ENCODE results near the gene DCLK2.

Gene DCLK2

GRCh38 chr4:150258569-150258968 lies 180.3 kb downstream of the DCLK2 start:
- DNase-seq (ENCODE audit: insufficient read length, low spot score): no peak
- no peak for TF ChIP-seq POLR2A (IDR thresholded peaks at IDR 0.05; ENCODE audit: low read depth, low read length)
- FAIRE-seq: no peak

GRCh38 chr4:150259861-150260567 lies 181.8 kb downstream of the DCLK2 start:
- DNase-seq (ENCODE audit: insufficient read length, low spot score): no peak
- no peak for TF ChIP-seq POLR2A (IDR thresholded peaks at IDR 0.05; ENCODE audit: low read depth, low read length)
- no peak for FAIRE-seq

GRCh38 chr4:150261571-150261970 lies 183.3 kb downstream of the DCLK2 start:
- DNase-seq (ENCODE audit: insufficient read length, low spot score): no peak
- TF ChIP-seq POLR2A (IDR thresholded peaks at IDR 0.05; ENCODE audit: low read depth, low read length): no peak
- no peak for FAIRE-seq

- TF ChIP-seq POLR2A (IDR thresholded peaks at IDR 0.05; ENCODE audit: low read depth, low read length): no peak
- FAIRE-seq: no peak
- no peak for DNase-seq (ENCODE audit: insufficient read length, low spot score)
Observed at GRCh38 chr4:150262611-150263010, 184.4 kb downstream of the DCLK2 start.

- FAIRE-seq (no peak), DNase-seq (ENCODE audit: insufficient read length, low spot score) (no peak)
- TF ChIP-seq POLR2A (IDR thresholded peaks at IDR 0.05; ENCODE audit: low read depth, low read length): no peak
Observed at GRCh38 chr4:150264595-150265161, 186.4 kb downstream of the DCLK2 start.

- no peak for TF ChIP-seq POLR2A (IDR thresholded peaks at IDR 0.05; ENCODE audit: low read depth, low read length)
- FAIRE-seq (no peak), DNase-seq (ENCODE audit: insufficient read length, low spot score) (no peak)
Observed at GRCh38 chr4:150265806-150266205, 187.6 kb downstream of the DCLK2 start.

GRCh38 chr4:150268444-150268843 lies 190.2 kb downstream of the DCLK2 start:
- DNase-seq (ENCODE audit: insufficient read length, low spot score): no peak
- no peak for TF ChIP-seq POLR2A (IDR thresholded peaks at IDR 0.05; ENCODE audit: low read depth, low read length)
- no peak for FAIRE-seq

- FAIRE-seq (no peak), DNase-seq (ENCODE audit: insufficient read length, low spot score) (no peak)
- TF ChIP-seq POLR2A (IDR thresholded peaks at IDR 0.05; ENCODE audit: low read depth, low read length): no peak
Observed at GRCh38 chr4:150278206-150278605, 200.0 kb downstream of the DCLK2 start.

- DNase-seq (ENCODE audit: insufficient read length, low spot score): peak; percentile 21
- TF ChIP-seq POLR2A (IDR thresholded peaks at IDR 0.05; ENCODE audit: low read depth, low read length): no peak
- no peak for FAIRE-seq
Observed at GRCh38 chr4:150280081-150280895, 202.0 kb downstream of the DCLK2 start.

GRCh38 chr4:150280975-150281374 lies 202.7 kb downstream of the DCLK2 start:
- FAIRE-seq (no peak), DNase-seq (ENCODE audit: insufficient read length, low spot score) (no peak)
- no peak for TF ChIP-seq POLR2A (IDR thresholded peaks at IDR 0.05; ENCODE audit: low read depth, low read length)

- no peak for FAIRE-seq
Observed at GRCh38 chr4:150283689-150284088, 205.4 kb downstream of the DCLK2 start.

GRCh38 chr4:150286656-150287055 lies 208.4 kb downstream of the DCLK2 start:
- FAIRE-seq (no peak), DNase-seq (ENCODE audit: insufficient read length, low spot score) (no peak)
- no peak for TF ChIP-seq POLR2A (IDR thresholded peaks at IDR 0.05; ENCODE audit: low read depth, low read length)

More at GRCh38 chr4:150283689-150284088, 205.4 kb downstream of the DCLK2 start:
- no peak for DNase-seq (ENCODE audit: insufficient read length, low spot score)
- peak; percentile 26; the same call in 1 of the 2 replicates for TF ChIP-seq POLR2A (IDR thresholded peaks at IDR 0.05; ENCODE audit: low read depth, low read length)

GRCh38 chr4:150289198-150289597 lies 211.0 kb downstream of the DCLK2 start:
- FAIRE-seq: no peak
- TF ChIP-seq POLR2A (IDR thresholded peaks at IDR 0.05; ENCODE audit: low read depth, low read length): no peak
- DNase-seq (ENCODE audit: insufficient read length, low spot score): no peak

- no peak for FAIRE-seq
- DNase-seq (ENCODE audit: insufficient read length, low spot score): no peak
- no peak for TF ChIP-seq POLR2A (IDR thresholded peaks at IDR 0.05; ENCODE audit: low read depth, low read length)
Observed at GRCh38 chr4:150289881-150290280, 211.6 kb downstream of the DCLK2 start.
